Lower lobe of right lung (tissue), 2 donors: Measurements from ENCODE around the gene SULT4A1. TPM values are rescaled to one million over a fixed set of nuclear protein-coding genes. Genes with fewer than 3 reads are reported as not detected.

ENCODE experiments used
- ATAC-seq, 2 donors: fragments of 200-7000 bp; cut with Tn5 transposase; one replicate each; pipeline ENCODE4 v1.9.1; 2020 to 2022; ENCODE audit warnings: mild to moderate bottlenecking in 2 of 2, moderate library complexity in 2 of 2
- DNase-seq: peaks from one replicate; pipeline ENCODE4 v3.0.0-alpha.2; 2020
- H3K27ac ChIP-seq: fragments of 200-600 bp; one replicate; pipeline ENCODE4 v1.8.0; 2022
- H3K27me3 ChIP-seq: fragments of 200-600 bp; one replicate; pipeline ENCODE4 v1.8.0; 2022; ENCODE audit warnings: low read depth
- H3K36me3 ChIP-seq: fragments of 200-600 bp; one replicate; pipeline ENCODE4 v1.8.0; 2022; ENCODE audit warnings: mild to moderate bottlenecking
- H3K4me1 ChIP-seq: fragments of 200-600 bp; one replicate; pipeline ENCODE4 v1.8.0; 2022
- H3K4me3 ChIP-seq: fragments of 200-600 bp; one replicate; pipeline ENCODE4 v1.8.0; 2022; ENCODE audit warnings: mild to moderate bottlenecking
- H3K9me3 ChIP-seq: fragments of 200-600 bp; one replicate; pipeline ENCODE4 v1.8.0; 2022
- CTCF ChIP-seq: fragments of 200-600 bp; IDR thresholded peaks from one replicate; pipeline ENCODE4 v1.8.0; 2022; ENCODE audit warnings: antibody characterized with exemption, mild to moderate bottlenecking
- intact Hi-C: fragments of 100-400 bp; cut with DNase I; formaldehyde crosslinking; loops from one replicate; pipeline ENCODE4 v1.11.0; 2022
- total RNA-seq: library from RNA; stranded (reverse); fragmentation: NEBNext Ultra II Directional; extraction: Animal tissue kit (Norgen Biotek cat#: 25700); gene quantifications from one replicate; pipeline ENCODE4 v1.2.1, GENCODE V29; 2021
- donor health status: DM: no; HTN: yes; CAD: no; lungs with severe emphysema.

The SULT4A1 gene
- total RNA-seq, 1 donor from 2014 or later = not detected

GRCh38 chr22:43857367-43857766 lies 4.9 kb downstream of the SULT4A1 start:
- no peak overlapping the region for H3K4me3 ChIP-seq
- H3K36me3 ChIP-seq = no peaks in the 10 kb centered on the region
- TF ChIP-seq CTCF = no peak
- ATAC-seq (no peak), DNase-seq (no peak)
- no peaks in the 10 kb centered on the region for H3K4me1 ChIP-seq
- peaks cover 46% of the 10 kb centered on the region for H3K27me3 ChIP-seq
- no peak overlapping the region for H3K27ac ChIP-seq
- H3K9me3 ChIP-seq = no peaks in the 10 kb centered on the region
- intact Hi-C loops = no loop called here

GRCh38 chr22:43855431-43855830 lies 6.9 kb downstream of the SULT4A1 start:
- Histone ChIP-seq H3K36me3 (no peaks in the 10 kb centered on the region), H3K9me3 (no peaks in the 10 kb centered on the region), H3K4me3 (no peak overlapping the region), H3K4me1 (no peaks in the 10 kb centered on the region), H3K27ac (no peak overlapping the region), H3K27me3 (peaks cover 38% of the 10 kb centered on the region)
- TF ChIP-seq CTCF = no peak
- no peak for DNase-seq
- intact Hi-C loops = no loop called here
- no peak for ATAC-seq

GRCh38 chr22:43854786-43855271 lies 7.5 kb downstream of the SULT4A1 start:
- DNase-seq (no peak), ATAC-seq (no peak)
- Histone ChIP-seq H3K9me3 (no peaks in the 10 kb centered on the region), H3K36me3 (no peaks in the 10 kb centered on the region), H3K4me1 (no peaks in the 10 kb centered on the region), H3K27me3 (peaks cover 32% of the 10 kb centered on the region), H3K27ac (no peak overlapping the region), H3K4me3 (no peak overlapping the region)
- intact Hi-C loops = no loop called here
- TF ChIP-seq CTCF = no peak

- H3K36me3 ChIP-seq = no peaks in the 10 kb centered on the region
- intact Hi-C loops = no loop called here
- H3K4me1 ChIP-seq = no peaks in the 10 kb centered on the region
- no peak overlapping the region for H3K4me3 ChIP-seq
- DNase-seq (no peak), ATAC-seq (no peak)
- no peaks in the 10 kb centered on the region for H3K9me3 ChIP-seq
- no peak overlapping the region for H3K27ac ChIP-seq
- H3K27me3 ChIP-seq = peaks cover 27% of the 10 kb centered on the region
- no peak for TF ChIP-seq CTCF
Measured at GRCh38 chr22:43854121-43854785, 8.1 kb downstream of the SULT4A1 start.

- no peaks in the 10 kb centered on the region for H3K9me3 ChIP-seq
- H3K36me3 ChIP-seq = no peaks in the 10 kb centered on the region
- no peaks in the 10 kb centered on the region for H3K4me1 ChIP-seq
- DNase-seq (no peak), ATAC-seq (no peak)
- intact Hi-C loops = no loop called here
- no peak overlapping the region for H3K27ac ChIP-seq
- no peak overlapping the region for H3K4me3 ChIP-seq
- TF ChIP-seq CTCF = no peak
- peaks cover 30% of the 10 kb centered on the region for H3K27me3 ChIP-seq
Measured at GRCh38 chr22:43853328-43853931, 8.9 kb downstream of the SULT4A1 start.
